MG63 (cell line): ENCODE results near the gene ANKHD1. TPM values are rescaled to one million over a fixed set of nuclear protein-coding genes. Genes with fewer than 3 reads are reported as not detected.
A peak's percentile ranks its signal among the peaks of the same experiment; 100 is the strongest.

Experiments
- DNase-seq: peaks from one replicate; pipeline ENCODE4 v3.0.0-alpha.2; 2020
- H3K27me3 ChIP-seq: fragments of 250-450 bp; sonication (Bioruptor Pico); 2 replicates; pipeline ENCODE4 v1.5.1; 2020; ENCODE audit warnings: mild to moderate bottlenecking, moderate library complexity
- H3K36me3 ChIP-seq: fragments of 250-450 bp; sonication (Bioruptor Pico); 2 replicates; pipeline ENCODE4 v1.5.1; 2020; ENCODE audit warnings: mild to moderate bottlenecking, moderate library complexity
- H3K4me3 ChIP-seq: fragments of 250-450 bp; sonication (Bioruptor Pico); 2 replicates; pipeline ENCODE4 v1.5.1; 2020; ENCODE audit warnings: mild to moderate bottlenecking, moderate library complexity
- H3K9me3 ChIP-seq: fragments of 250-450 bp; sonication (Bioruptor Pico); 2 replicates; pipeline ENCODE4 v1.5.1; 2020; ENCODE audit warnings: mild to moderate bottlenecking, moderate library complexity
- total RNA-seq: library from RNA; depleted of rRNA; stranded (reverse); fragments of >200 nt; shearing (Covaris generic); gene quantifications from 2 replicates; pipeline ENCODE4 v1.2.3, GENCODE V29; 2014; ENCODE audit warnings: low replicate concordance; rRNA removed

ANKHD1 gene
- 38.6 and 72.6 TPM in 2 replicates for total RNA-seq

GRCh38 chr5:140401362-140402257 lies at the start of gene ANKHD1:
TSS of gene ANKHD1 (plus strand) at chr5:140401833. CDS start at chr5:140401968, 135 bp downstream.
- Histone ChIP-seq H3K27me3 (no peaks in the 10 kb centered on the region), H3K9me3 (no peaks in the 10 kb centered on the region), H3K36me3 (peaks cover 11% of the 10 kb centered on the region), H3K4me3 (peak within 1 kb of the TSS; percentile 94)
- DNase-seq = peak; percentile 100

GRCh38 chr5:140355546-140355945 lies 46.1 kb upstream of the ANKHD1 start:
- H3K9me3 ChIP-seq = no peaks in the 10 kb centered on the region
- H3K4me3 ChIP-seq = no peak overlapping the region
- H3K36me3 ChIP-seq = no peaks in the 10 kb centered on the region
- no peak for DNase-seq
- no peaks in the 10 kb centered on the region for H3K27me3 ChIP-seq

GRCh38 chr5:140356853-140357725 lies 44.5 kb upstream of the ANKHD1 start:
- H3K9me3 ChIP-seq = no peaks in the 10 kb centered on the region
- no peaks in the 10 kb centered on the region for H3K36me3 ChIP-seq
- no peaks in the 10 kb centered on the region for H3K27me3 ChIP-seq
- H3K4me3 ChIP-seq = no peak overlapping the region
- no peak for DNase-seq

GRCh38 chr5:140357726-140358093 lies 43.9 kb upstream of the ANKHD1 start:
- Histone ChIP-seq H3K36me3 (no peaks in the 10 kb centered on the region), H3K9me3 (no peaks in the 10 kb centered on the region), H3K4me3 (peak overlapping the region; percentile 10; the same call in 1 of the 2 replicates), H3K27me3 (no peaks in the 10 kb centered on the region)
- peak; percentile 87 for DNase-seq

- H3K36me3 ChIP-seq = no peaks in the 10 kb centered on the region
- H3K27me3 ChIP-seq = no peaks in the 10 kb centered on the region
- peak; percentile 30 for DNase-seq
- H3K9me3 ChIP-seq = no peaks in the 10 kb centered on the region
- H3K4me3 ChIP-seq = no peak overlapping the region
Observed at GRCh38 chr5:140358738-140359310, 42.8 kb upstream of the ANKHD1 start.

GRCh38 chr5:140360101-140360500 lies 41.5 kb upstream of the ANKHD1 start, which contains the start of gene SLC4A9:
TSS of gene SLC4A9 (plus strand) at chr5:140360194. CDS start at chr5:140360237, 43 bp downstream.
- Histone ChIP-seq H3K27me3 (no peaks in the 10 kb centered on the region), H3K9me3 (no peaks in the 10 kb centered on the region), H3K4me3 (no peak within 1 kb of the TSS), H3K36me3 (no peaks in the 10 kb centered on the region)
- no peak for DNase-seq

GRCh38 chr5:140360681-140361479 lies 40.8 kb upstream of the ANKHD1 start:
- DNase-seq = no peak

GRCh38 chr5:140361901-140362300 lies 39.7 kb upstream of the ANKHD1 start:
- DNase-seq = no peak
- Histone ChIP-seq H3K27me3 (no peaks in the 10 kb centered on the region), H3K9me3 (no peaks in the 10 kb centered on the region), H3K4me3 (no peak overlapping the region), H3K36me3 (no peaks in the 10 kb centered on the region)

More at GRCh38 chr5:140360681-140361479, 40.8 kb upstream of the ANKHD1 start:
- no peaks in the 10 kb centered on the region for H3K27me3 ChIP-seq
- H3K9me3 ChIP-seq = no peaks in the 10 kb centered on the region
- no peaks in the 10 kb centered on the region for H3K36me3 ChIP-seq
- no peak overlapping the region for H3K4me3 ChIP-seq

GRCh38 chr5:140362311-140362710 lies 39.3 kb upstream of the ANKHD1 start:
- Histone ChIP-seq H3K36me3 (no peaks in the 10 kb centered on the region), H3K27me3 (no peaks in the 10 kb centered on the region), H3K9me3 (no peaks in the 10 kb centered on the region), H3K4me3 (no peak overlapping the region)
- DNase-seq = no peak

GRCh38 chr5:140362875-140363630 lies 38.6 kb upstream of the ANKHD1 start:
- Histone ChIP-seq H3K4me3 (no peak overlapping the region), H3K9me3 (no peaks in the 10 kb centered on the region), H3K27me3 (no peaks in the 10 kb centered on the region), H3K36me3 (no peaks in the 10 kb centered on the region)
- DNase-seq = peak; percentile 53

GRCh38 chr5:140363631-140364471 lies 37.8 kb upstream of the ANKHD1 start:
- Histone ChIP-seq H3K4me3 (no peak overlapping the region), H3K9me3 (no peaks in the 10 kb centered on the region), H3K27me3 (no peaks in the 10 kb centered on the region), H3K36me3 (no peaks in the 10 kb centered on the region)
- no peak for DNase-seq

GRCh38 chr5:140364472-140364765 lies 37.2 kb upstream of the ANKHD1 start:
- Histone ChIP-seq H3K4me3 (no peak overlapping the region), H3K9me3 (no peaks in the 10 kb centered on the region), H3K27me3 (no peaks in the 10 kb centered on the region), H3K36me3 (no peaks in the 10 kb centered on the region)
- no peak for DNase-seq

GRCh38 chr5:140365282-140365681 lies 36.4 kb upstream of the ANKHD1 start:
- no peak for DNase-seq
- H3K9me3 ChIP-seq = no peaks in the 10 kb centered on the region
- H3K27me3 ChIP-seq = no peaks in the 10 kb centered on the region
- no peaks in the 10 kb centered on the region for H3K36me3 ChIP-seq
- no peak overlapping the region for H3K4me3 ChIP-seq

GRCh38 chr5:140365941-140366340 lies 35.7 kb upstream of the ANKHD1 start:
- H3K27me3 ChIP-seq = no peaks in the 10 kb centered on the region
- no peak overlapping the region for H3K4me3 ChIP-seq
- H3K36me3 ChIP-seq = no peaks in the 10 kb centered on the region
- no peaks in the 10 kb centered on the region for H3K9me3 ChIP-seq
- DNase-seq = no peak
